GM12878 (cell line): Measurements from ENCODE around the gene TMPRSS4. TPM values are rescaled to one million over a fixed set of nuclear protein-coding genes. Genes with fewer than 3 reads are reported as not detected.

Experiments used
- ATAC-seq: fragments of 200-7000 bp; cut with Tn5 transposase; 3 replicates; pipeline ENCODE4 v1.9.1; 2020; ENCODE audit warnings: mild to moderate bottlenecking, moderate library complexity
- BruUV-seq: library from RNA; stranded (reverse); fragments of 400-500 nt; replicated peaks from 2 replicates; lab custom pipeline; 2021; lab: Mats Ljungman, UMichigan
- CTCF ChIA-PET: fragments of 300-600 bp; sonication (Branson Sonifier 250); formaldehyde crosslinking; extraction: SDS; loops from one replicate; lab custom pipeline; 2021; ENCODE audit warnings: inconsistent platforms; lab: Yijun Ruan, JAX
- POLR2A ChIA-PET: fragments of 350-600 bp; formaldehyde crosslinking; extraction: SDS; loops from one replicate; lab custom pipeline; 2021; ENCODE audit warnings: inconsistent platforms; lab: Charles Lee
- RAD21 ChIA-PET: fragments of 300-600 bp; sonication (Branson Sonifier 250); formaldehyde crosslinking; loops from one replicate; lab custom pipeline; 2023; ENCODE audit warnings: antibody characterized with exemption; ENCODE audit not compliant: unreplicated experiment; lab: Charles Lee
- SMC1A ChIA-PET: fragments of 300-600 bp; sonication (Branson Sonifier 250); formaldehyde crosslinking; loops from one replicate; lab custom pipeline; 2023; ENCODE audit not compliant: unreplicated experiment, uncharacterized antibody; lab: Charles Lee
- DNase-seq: peaks from one replicate; pipeline ENCODE4 v3.0.0-alpha.2; 2011; ENCODE audit warnings: low read depth, low spot score
- FAIRE-seq: peaks from 3 replicates; lab custom pipeline; 2011; peaks lifted over from hg19 to GRCh38; lab: Jason Lieb, UNC
- H2AFZ ChIP-seq: 2 replicates; pipeline ENCODE4 v1.6.0; 2011; ENCODE audit warnings: low read depth, low read length, control low read depth; ENCODE audit not compliant: control insufficient read depth
- H3K27ac ChIP-seq: 2 replicates; pipeline ENCODE4 v1.5.1; 2011; ENCODE audit warnings: control low read depth; ENCODE audit not compliant: control insufficient read depth, insufficient read depth
- H3K27me3 ChIP-seq, 2 experiments: replicated peaks in 1 of 2; 2 replicates each; pipeline versions ENCODE4 v1.6.0 to v1.6.1; 2011; ENCODE audit warnings: low read length in 1 of 2; ENCODE audit not compliant: control insufficient read depth in 2 of 2, insufficient read depth in 2 of 2
- H3K36me3 ChIP-seq, 2 experiments: 2 replicates each; pipeline ENCODE4 v1.5.1; 2011; ENCODE audit warnings: low read length in 1 of 2; ENCODE audit not compliant: control insufficient read depth in 2 of 2, insufficient read depth in 2 of 2
- H3K4me1 ChIP-seq: 2 replicates; pipeline ENCODE4 v1.6.1; 2011; ENCODE audit warnings: mild to moderate bottlenecking, low read length, moderate library complexity, mixed read lengths; ENCODE audit not compliant: control insufficient read depth, insufficient read depth
- H3K4me2 ChIP-seq: 2 replicates; pipeline ENCODE4 v1.6.0; 2011; ENCODE audit warnings: control low read depth; ENCODE audit not compliant: control insufficient read depth, insufficient read depth
- H3K4me3 ChIP-seq: fragments of 200-600 bp; sonication (generic); 2 replicates; pipeline ENCODE4 v1.5.1; 2016
- H3K79me2 ChIP-seq: 2 replicates; pipeline ENCODE4 v1.6.0; 2011; ENCODE audit warnings: low read length; ENCODE audit not compliant: control insufficient read depth, insufficient read depth
- H3K9ac ChIP-seq: 2 replicates; pipeline ENCODE4 v1.8.0; 2011; ENCODE audit warnings: low read length, control low read depth, mixed read lengths; ENCODE audit not compliant: control insufficient read depth, insufficient read depth
- H3K9me3 ChIP-seq: replicated peaks from 3 replicates; pipeline ENCODE4 v1.5.1; 2011; ENCODE audit warnings: mild to moderate bottlenecking, low read length; ENCODE audit not compliant: control insufficient read depth, insufficient read depth
- H4K20me1 ChIP-seq: 2 replicates; pipeline ENCODE4 v1.6.0; 2011; ENCODE audit not compliant: control insufficient read depth, insufficient read depth
- BRCA1 ChIP-seq: IDR thresholded peaks from 2 replicates; pipeline ENCODE4 v1.6.1; 2011; ENCODE audit warnings: low read depth, low read length, improper control_type of control experiment
- EZH2 ChIP-seq: IDR thresholded peaks from 2 replicates; pipeline ENCODE4 v1.6.1; 2012; ENCODE audit warnings: low read depth, mild to moderate bottlenecking, control low read depth, inconsistent platforms, low read length, borderline replicate concordance; ENCODE audit not compliant: control insufficient read depth
- FOXM1 ChIP-seq: IDR thresholded peaks from 2 replicates; pipeline ENCODE4 v1.6.1; 2012; ENCODE audit warnings: low read depth, mild to moderate bottlenecking, inconsistent platforms, low read length, moderate library complexity
- NR2C1 ChIP-seq: fragments of 450-650 bp; IDR thresholded peaks from 2 replicates; pipeline ENCODE4 v1.6.1; 2017; ENCODE audit warnings: antibody characterized with exemption, mild to moderate bottlenecking, moderate library complexity
- PAX5 ChIP-seq: IDR thresholded peaks from 2 replicates; pipeline ENCODE4 v1.6.1; 2011; ENCODE audit warnings: low read depth, low read length, borderline replicate concordance
- TARDBP ChIP-seq: IDR thresholded peaks from 2 replicates; pipeline ENCODE4 v1.6.1; 2016; ENCODE audit warnings: borderline replicate concordance
- ZNF217 ChIP-seq: fragments of 450-650 bp; IDR thresholded peaks from 2 replicates; pipeline ENCODE4 v1.6.1; 2017; ENCODE audit warnings: antibody characterized with exemption, mild to moderate bottlenecking
- WGBS: methylation state at CpG from one replicate; pipeline ENCODE4 v1.1.6; 2016; ENCODE audit warnings: low lambda C conversion rate; ENCODE audit not compliant: insufficient replicate concordance, insufficient coverage; ENCODE audit errors: missing lambda C conversion rate; 5-methylcytosine and 5-hydroxymethylcytosine counted together
- in situ Hi-C: fragments of 300-500 bp; cut with MboI; formaldehyde crosslinking; loops from 9 replicates; pipeline ENCODE4 v1.14.3; 2018; ENCODE audit warnings: mixed read lengths
- intact Hi-C: fragments of 100-400 bp; cut with micrococcal nuclease; formaldehyde crosslinking; loops from one replicate; pipeline ENCODE4 v1.14.2; 2022; ENCODE audit not compliant: unreplicated experiment
- polyA plus RNA-seq, 11 experiments: library from polyadenylated mRNA; depleted of rRNA in 4 of 11; unstranded in 6 of 11; stranded (reverse) in 5 of 11; fragments of >200 nt; fragmentation: Nextera tagmentation in 4 of 11; fragmentation: Illumina TruSeq in 1 of 11; extraction: Ambion mirVana in 4 of 11; extraction: Trizol in 1 of 11; gene quantifications; 1 replicate in 1 of 11; 2 replicates in 10 of 11; pipeline versions ENCODE4 v1.2.1 to v1.2.3, GENCODE V29; 2011 to 2016; ENCODE audit warnings: inconsistent platforms in 2 of 11, missing spikeins in 2 of 11, low read depth in 1 of 11
- total RNA-seq, 4 experiments: library from RNA; depleted of rRNA in 3 of 4; stranded (reverse); fragments of >200 nt in 3 of 4; fragmentation: Illumina TruSeq in 1 of 4; extraction: Trizol in 1 of 4; gene quantifications; 2 replicates each; pipeline versions ENCODE4 v1.2.1 to v1.2.3, GENCODE V29; 2013 to 2021
- TF ChIP-seq, protein P1 (sequence below): fragments of 450-650 bp; IDR thresholded peaks from 2 replicates; pipeline ENCODE4 v1.6.1; 2017; ENCODE audit warnings: low read depth, mild to moderate bottlenecking, moderate library complexity
- TF ChIP-seq, protein P2 (sequence below): fragments of 450-650 bp; IDR thresholded peaks from 2 replicates; pipeline ENCODE4 v1.6.1; 2016; ENCODE audit warnings: mild to moderate bottlenecking

The TMPRSS4 gene
- total and polyA plus RNA-seq, 10 of the 15 experiments (the other 5 are each of a cell fraction or from before 2014, with no cell fraction given), result 0.14 to 0.26 TPM; not detected in 8

DNA sequence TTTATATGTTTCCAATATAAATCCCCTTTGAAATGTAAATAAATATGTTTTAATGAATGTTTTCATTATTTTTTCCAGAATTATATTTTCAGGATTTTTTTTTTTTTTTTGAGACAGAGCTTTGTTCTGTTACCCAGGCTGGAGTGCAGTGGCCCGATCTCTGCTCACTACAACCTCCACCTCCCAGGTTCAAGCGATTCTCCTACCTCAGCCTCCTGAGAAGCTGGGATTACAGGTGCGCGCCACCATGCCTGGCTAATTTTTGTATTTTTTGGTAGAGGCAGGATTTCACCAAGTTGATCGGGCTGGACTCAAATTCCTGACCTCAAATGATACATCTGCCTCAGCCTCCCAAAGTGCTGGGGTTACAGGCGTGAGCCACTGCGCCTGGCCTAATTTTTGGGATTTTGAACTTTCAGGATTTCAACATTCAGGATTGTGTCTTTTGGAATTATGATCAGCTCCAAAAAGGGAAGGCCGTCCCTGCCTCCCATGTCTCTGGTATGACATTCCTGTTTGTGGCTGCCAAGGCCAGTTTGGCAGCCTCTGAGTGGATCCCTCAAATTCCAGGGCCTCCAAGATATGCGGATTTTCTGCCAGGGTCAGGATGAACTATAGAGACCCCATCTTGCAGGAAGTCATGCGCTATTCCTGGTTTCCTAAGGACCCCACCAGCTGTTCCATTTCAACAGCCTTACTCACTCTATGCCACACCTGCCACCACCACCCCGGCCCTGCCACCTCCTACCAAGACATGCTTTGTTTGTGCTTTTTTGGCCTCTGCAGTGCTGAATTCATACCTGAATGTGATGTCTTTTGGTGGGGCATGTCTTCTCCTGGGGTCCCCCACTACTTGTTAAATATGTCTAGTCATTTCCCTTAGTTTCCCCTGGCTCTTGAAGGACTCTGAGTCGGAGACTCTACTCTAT, 21.9 kb upstream of the TMPRSS4 start:
- no peak overlapping the region for H3K4me2 ChIP-seq
- ATAC-seq, result no peak
- no peak overlapping the region for H2AFZ ChIP-seq
- H3K79me2 ChIP-seq, result no peaks in the 10 kb centered on the region
- no peak for FAIRE-seq
- no peak overlapping the region for H3K9ac ChIP-seq
- peaks cover 12% of the 10 kb centered on the region for H3K4me1 ChIP-seq
- no peak overlapping the region for H3K27ac ChIP-seq
- no peaks in the 10 kb centered on the region for H3K36me3 ChIP-seq
- H3K27me3 ChIP-seq, result peaks cover 1 to 3% of the 10 kb centered on the region in 2 experiments; a peak in 2 of 4 replicates
- no peaks in the 10 kb centered on the region for H3K9me3 ChIP-seq
- BruUV-seq, result no TSS peak
- RAD21 ChIA-PET, result interaction anchor here (0.6 to 7.3 kb wide), 6 partner anchors 10 to 247 kb away, joined by 4 to 248 read pairs (median 76); partner anchors contain the start of genes FXYD2 and IL10RA
- no peak for DNase-seq
- H3K4me3 ChIP-seq, result no peak overlapping the region
- CTCF ChIA-PET, result interaction anchor here (0.7 to 9.1 kb wide), 17 partner anchors 13 to 254 kb away, joined by 3 to 364 read pairs (median 5); partner anchors contain the start of gene FXYD2
- H4K20me1 ChIP-seq, result no peaks in the 10 kb centered on the region
- in situ Hi-C loops (loop anchor here (5.0 to 25.0 kb wide), 2 partner anchors 213 to 618 kb away; no protein-coding TSS in a partner anchor), intact Hi-C loops (no loop called here)
- SMC1A ChIA-PET, result interaction anchor here (0.9 to 8.2 kb wide), 14 partner anchors 10 to 629 kb away, joined by 3 to 295 read pairs (median 18); partner anchors contain the start of genes FXYD2 and IL10RA
- POLR2A ChIA-PET, result no interaction called here
- no peak for TF ChIP-seq EZH2
- TF ChIP-seq NR2C1, result no peak
- TF ChIP-seq, protein P1, sequence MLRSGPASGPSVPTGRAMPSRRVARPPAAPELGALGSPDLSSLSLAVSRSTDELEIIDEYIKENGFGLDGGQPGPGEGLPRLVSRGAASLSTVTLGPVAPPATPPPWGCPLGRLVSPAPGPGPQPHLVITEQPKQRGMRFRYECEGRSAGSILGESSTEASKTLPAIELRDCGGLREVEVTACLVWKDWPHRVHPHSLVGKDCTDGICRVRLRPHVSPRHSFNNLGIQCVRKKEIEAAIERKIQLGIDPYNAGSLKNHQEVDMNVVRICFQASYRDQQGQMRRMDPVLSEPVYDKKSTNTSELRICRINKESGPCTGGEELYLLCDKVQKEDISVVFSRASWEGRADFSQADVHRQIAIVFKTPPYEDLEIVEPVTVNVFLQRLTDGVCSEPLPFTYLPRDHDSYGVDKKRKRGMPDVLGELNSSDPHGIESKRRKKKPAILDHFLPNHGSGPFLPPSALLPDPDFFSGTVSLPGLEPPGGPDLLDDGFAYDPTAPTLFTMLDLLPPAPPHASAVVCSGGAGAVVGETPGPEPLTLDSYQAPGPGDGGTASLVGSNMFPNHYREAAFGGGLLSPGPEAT, result no peak
- TF ChIP-seq PAX5, result no peak
- TF ChIP-seq TARDBP, result no peak
- TF ChIP-seq, protein P2, sequence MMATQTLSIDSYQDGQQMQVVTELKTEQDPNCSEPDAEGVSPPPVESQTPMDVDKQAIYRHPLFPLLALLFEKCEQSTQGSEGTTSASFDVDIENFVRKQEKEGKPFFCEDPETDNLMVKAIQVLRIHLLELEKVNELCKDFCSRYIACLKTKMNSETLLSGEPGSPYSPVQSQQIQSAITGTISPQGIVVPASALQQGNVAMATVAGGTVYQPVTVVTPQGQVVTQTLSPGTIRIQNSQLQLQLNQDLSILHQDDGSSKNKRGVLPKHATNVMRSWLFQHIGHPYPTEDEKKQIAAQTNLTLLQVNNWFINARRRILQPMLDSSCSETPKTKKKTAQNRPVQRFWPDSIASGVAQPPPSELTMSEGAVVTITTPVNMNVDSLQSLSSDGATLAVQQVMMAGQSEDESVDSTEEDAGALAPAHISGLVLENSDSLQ, result no peak
- TF ChIP-seq ZNF217, result no peak
- no peak for TF ChIP-seq FOXM1
- no peak for TF ChIP-seq BRCA1
- 62% methylated on average over 12 of the region's 12 CpGs for WGBS
